Caco-2 (cell line): ENCODE data around the gene TMEM167A. TPM values are rescaled to one million over a fixed set of nuclear protein-coding genes. Genes with fewer than 3 reads are reported as not detected.

ENCODE experiments used
- BruUV-seq: library from RNA; stranded (reverse); fragments of 400-500 nt; replicated peaks from 2 replicates; lab custom pipeline; 2021; lab: Mats Ljungman, UMichigan
- CTCF ChIA-PET: fragments of 300-600 bp; sonication (Branson Sonifier 250); formaldehyde crosslinking; loops from one replicate; lab custom pipeline; 2022; ENCODE audit warnings: antibody characterized with exemption; lab: Charles Lee
- POLR2A ChIA-PET: fragments of 300-600 bp; sonication (Branson Sonifier 250); formaldehyde crosslinking; loops from one replicate; lab custom pipeline; 2022; ENCODE audit warnings: antibody characterized with exemption; lab: Charles Lee
- DNase-seq, 2 experiments: peaks; one replicate each; pipeline versions ENCODE4 v3.0.0 to v3.0.0-alpha.2; 2020 to 2022
- H3K27me3 ChIP-seq: replicated peaks from 2 replicates; pipeline ENCODE4 v1.6.0; 2011; ENCODE audit warnings: low read length; ENCODE audit not compliant: control insufficient read depth, insufficient read depth
- H3K36me3 ChIP-seq: 2 replicates; pipeline ENCODE4 v1.5.1; 2011; ENCODE audit warnings: low read length; ENCODE audit not compliant: control insufficient read depth, insufficient read depth
- H3K4me1 ChIP-seq: fragments of 250-450 bp; sonication (Bioruptor Pico); 2 replicates; pipeline ENCODE4 v1.5.1; 2020; ENCODE audit warnings: mild to moderate bottlenecking
- H3K4me3 ChIP-seq: 2 replicates; pipeline ENCODE4 v1.5.1; 2011; ENCODE audit warnings: low read depth, mild to moderate bottlenecking, control low read depth, low read length
- H3K9me3 ChIP-seq: fragments of 250-450 bp; sonication (Bioruptor Pico); 2 replicates; pipeline ENCODE4 v1.5.1; 2020; ENCODE audit warnings: mild to moderate bottlenecking, moderate library complexity
- H3K27ac Mint-ChIP-seq: one replicate; pipeline ENCODE4 v1.8.0; 2022; ENCODE audit warnings: mixed read lengths; ENCODE audit not compliant: unreplicated experiment
- H3K27me3 Mint-ChIP-seq: one replicate; pipeline ENCODE4 v1.8.0; 2022; ENCODE audit warnings: mixed read lengths; ENCODE audit not compliant: insufficient read depth, unreplicated experiment
- H3K36me3 Mint-ChIP-seq: one replicate; pipeline ENCODE4 v1.8.0; 2022; ENCODE audit warnings: mild to moderate bottlenecking, mixed read lengths; ENCODE audit not compliant: insufficient read depth, unreplicated experiment
- H3K4me1 Mint-ChIP-seq: one replicate; pipeline ENCODE4 v1.8.0; 2022; ENCODE audit warnings: low read depth, mixed read lengths; ENCODE audit not compliant: unreplicated experiment
- H3K4me3 Mint-ChIP-seq: one replicate; pipeline ENCODE4 v1.8.0; 2022; ENCODE audit warnings: mild to moderate bottlenecking, moderate library complexity, mixed read lengths; ENCODE audit not compliant: unreplicated experiment
- H3K9me3 Mint-ChIP-seq: one replicate; pipeline ENCODE4 v1.8.0; 2022; ENCODE audit warnings: mixed read lengths; ENCODE audit not compliant: unreplicated experiment
- CTCF ChIP-seq, 2 experiments: fragments of 200-600 bp in 1 of 2; IDR thresholded peaks; 1 replicate in 1 of 2; 2 replicates in 1 of 2; pipeline versions ENCODE4 v1.5.1 to v1.8.0; 2011 to 2022; ENCODE audit warnings: antibody characterized with exemption in 1 of 2, control low read depth in 1 of 2, inconsistent platforms in 1 of 2, low read depth in 1 of 2, low read length in 1 of 2, mild to moderate bottlenecking in 1 of 2, moderate library complexity in 1 of 2; ENCODE audit not compliant: insufficient read depth in 1 of 2, severe bottlenecking in 1 of 2, unreplicated experiment in 1 of 2
- intact Hi-C: fragments of 100-400 bp; cut with micrococcal nuclease; formaldehyde crosslinking; loops from one replicate; pipeline ENCODE4 v1.10.0; 2022; ENCODE audit not compliant: unreplicated experiment
- total RNA-seq: library from RNA; stranded (reverse); gene quantifications from 2 replicates; pipeline ENCODE4 v1.2.3, GENCODE V29; 2022

TMEM167A gene
- total RNA-seq, 1 experiment from 2014 or later = 97.1 TPM

GRCh38 chr5:83104021-83104420, 26.8 kb upstream of the TMEM167A start:
- no peaks in the 10 kb centered on the region for H3K36me3 ChIP-seq
- Mint-ChIP-seq H3K4me1 (peaks cover 8% of the 10 kb centered on the region), H3K36me3 (no peaks in the 10 kb centered on the region), H3K4me3 (no peak overlapping the region), H3K27ac (no peak overlapping the region), H3K27me3 (no peaks in the 10 kb centered on the region), H3K9me3 (no peaks in the 10 kb centered on the region)
- no peaks in the 10 kb centered on the region for H3K9me3 ChIP-seq
- BruUV-seq = no TSS peak
- H3K4me3 ChIP-seq = no peak overlapping the region
- POLR2A ChIA-PET = no interaction called here
- DNase-seq = no peak
- TF ChIP-seq CTCF (IDR thresholded peaks at IDR 0.05; ENCODE audit: insufficient read depth in 1 of 2, low read depth in 1 of 2, low read length in 1 of 2, severe bottlenecking in 1 of 2, unreplicated experiment in 1 of 2) = no peak
- H3K4me1 ChIP-seq = peaks cover 25% of the 10 kb centered on the region
- intact Hi-C loops = no loop called here
- H3K27me3 ChIP-seq = no peaks in the 10 kb centered on the region
- CTCF ChIA-PET = no interaction called here

- CTCF ChIA-PET = no interaction called here
- POLR2A ChIA-PET = no interaction called here
- Histone ChIP-seq H3K36me3 (no peaks in the 10 kb centered on the region), H3K27me3 (no peaks in the 10 kb centered on the region), H3K4me1 (peaks cover 41% of the 10 kb centered on the region), H3K9me3 (no peaks in the 10 kb centered on the region), H3K4me3 (no peak overlapping the region)
- intact Hi-C loops = no loop called here
- Mint-ChIP-seq H3K27me3 (no peaks in the 10 kb centered on the region), H3K27ac (no peak overlapping the region), H3K36me3 (no peaks in the 10 kb centered on the region), H3K4me1 (peaks cover 15% of the 10 kb centered on the region), H3K4me3 (no peak overlapping the region), H3K9me3 (no peaks in the 10 kb centered on the region)
- BruUV-seq = no TSS peak
- no peak for DNase-seq
- no peak for TF ChIP-seq CTCF (IDR thresholded peaks at IDR 0.05; ENCODE audit: insufficient read depth in 1 of 2, low read depth in 1 of 2, low read length in 1 of 2, severe bottlenecking in 1 of 2, unreplicated experiment in 1 of 2)
Measured at GRCh38 chr5:83102364-83102980, 25.3 kb upstream of the TMEM167A start.

- no peak overlapping the region for H3K4me3 ChIP-seq
- H3K4me1 ChIP-seq = peaks cover 44% of the 10 kb centered on the region
- Mint-ChIP-seq H3K9me3 (no peaks in the 10 kb centered on the region), H3K36me3 (no peaks in the 10 kb centered on the region), H3K27me3 (no peaks in the 10 kb centered on the region), H3K4me3 (no peak overlapping the region), H3K27ac (no peak overlapping the region), H3K4me1 (peaks cover 15% of the 10 kb centered on the region)
- H3K9me3 ChIP-seq = no peaks in the 10 kb centered on the region
- DNase-seq = no peak
- intact Hi-C loops = no loop called here
- no peaks in the 10 kb centered on the region for H3K36me3 ChIP-seq
- TF ChIP-seq CTCF (IDR thresholded peaks at IDR 0.05; ENCODE audit: insufficient read depth in 1 of 2, low read depth in 1 of 2, low read length in 1 of 2, severe bottlenecking in 1 of 2, unreplicated experiment in 1 of 2) = no peak
- H3K27me3 ChIP-seq = no peaks in the 10 kb centered on the region
- ChIA-PET POLR2A (no interaction called here), CTCF (no interaction called here)
- no TSS peak for BruUV-seq
Measured at GRCh38 chr5:83101514-83101913, 24.3 kb upstream of the TMEM167A start.
